ENCODE measurements around the gene SLC22A23. TPM values are rescaled to one million over a fixed set of nuclear protein-coding genes. Genes with fewer than 3 reads are reported as not detected.

The SLC22A23 gene
- total RNA-seq, 1 experiment from 2014 or later, result 6.8 TPM

GRCh38 chr6:3226042-3226441 lies 230.8 kb downstream of the SLC22A23 start:
- Histone ChIP-seq H3K4me2 (ENCODE audit: insufficient read depth, insufficient read length, low read length) (peak overlapping the region; percentile 87), H2BK12ac (ENCODE audit: insufficient read length, low read depth, low read length) (no peak overlapping the region), H3T11ph (ENCODE audit: low read length) (no peak overlapping the region), H4K8ac (replicated peaks; ENCODE audit: insufficient read length, low read depth, low read length) (no peak overlapping the region), H4K20me1 (ENCODE audit: control insufficient read depth, insufficient read depth, insufficient read length) (no peaks in the 10 kb centered on the region), H3K56ac (ENCODE audit: insufficient read length, low read depth, low read length) (no peak overlapping the region), H4K91ac (ENCODE audit: insufficient read length, low read depth, low read length) (no peak overlapping the region), H3K18ac (ENCODE audit: insufficient read length, low read depth, low read length) (no peak overlapping the region), H3K79me1 (ENCODE audit: insufficient read depth, low read depth, low read length, poor library complexity, severe bottlenecking) (peaks cover 4% of the 10 kb centered on the region), H2BK5ac (ENCODE audit: insufficient read length, low read length) (no peak overlapping the region), H2BK15ac (ENCODE audit: low read depth, low read length) (no peak overlapping the region), H3K27ac (ENCODE audit: insufficient read length, low read depth, low read length) (no peak overlapping the region), H2AFZ (ENCODE audit: low read length) (no peak overlapping the region), H3K14ac (ENCODE audit: insufficient read depth, low read length) (peak overlapping the region; percentile 61; the same call in 1 of the 2 replicates), H2AK5ac (ENCODE audit: insufficient read length, low read length) (no peak overlapping the region), H2BK20ac (ENCODE audit: low read depth, low read length, poor library complexity, severe bottlenecking) (no peak overlapping the region), H3K79me2 (ENCODE audit: insufficient read depth, low read length) (peaks cover 18% of the 10 kb centered on the region), H2BK120ac (ENCODE audit: low read depth, low read length, poor library complexity, severe bottlenecking) (no peak overlapping the region), H3K4me1 (ENCODE audit: insufficient read depth, low read length) (no peaks in the 10 kb centered on the region; the same call in 1 of the 2 replicates), H4K5ac (ENCODE audit: insufficient read length, low read depth, low read length) (no peak overlapping the region), H3K27me3 (ENCODE audit: insufficient read depth, low read length) (no peaks in the 10 kb centered on the region; the same call in 1 of the 2 replicates), H3K9me3 (ENCODE audit: control insufficient read depth, low read depth, low read length) (no peaks in the 10 kb centered on the region), H3K4ac (ENCODE audit: low read depth, low read length) (no peak overlapping the region), H3K23me2 (ENCODE audit: insufficient read length, low read depth, low read length, poor library complexity, severe bottlenecking) (peaks cover 34% of the 10 kb centered on the region), H3K23ac (ENCODE audit: insufficient read length, low read depth, low read length) (no peak overlapping the region), H3K9ac (ENCODE audit: extremely low read depth, insufficient read length, low read length) (peak overlapping the region; percentile 88)
- peaks cover 25% of the 10 kb centered on the region for H3K27me3 Mint-ChIP-seq (ENCODE audit: low read depth)
- H3K9me3 Mint-ChIP-seq, result peaks cover 6 to 8% of the 10 kb centered on the region in 2 experiments; a peak in 4 of 5 replicates
- peaks cover 39 to 42% of the 10 kb centered on the region in 2 experiments for H3K4me1 Mint-ChIP-seq
- no peak overlapping the region for H3K27ac Mint-ChIP-seq
- H3K4me3 Mint-ChIP-seq, result peak overlapping the region; percentile 91 to 92
- WGBS (ENCODE audit: extremely low coverage, insufficient read length, low lambda C conversion rate), result no CpG with 5 or more reads among the region's 10 CpGs
- DNase-seq, result no peak
- no peak for TF ChIP-seq CTCF (conservative IDR thresholded peaks at IDR 0.05)
- H3K36me3 Mint-ChIP-seq (ENCODE audit: insufficient read depth in 1 of 3, low read depth in 3 of 3), result peaks cover 19 to 31% (median 28%) of the 10 kb centered on the region in 3 experiments
